Gastroesophageal sphincter (tissue), 2 donors: Measurements from ENCODE around the gene PRRC2A.

ENCODE experiments used
- EP300 ChIP-seq: sonication (generic); formaldehyde crosslinking; IDR thresholded peaks from one replicate; pipeline ENCODE4 v1.6.1; 2017; ENCODE audit warnings: antibody characterized with exemption, mild to moderate bottlenecking
- POLR2A ChIP-seq, 2 donors: fragments of 450-650 bp; IDR thresholded peaks; one replicate each; pipeline ENCODE4 v1.6.1; 2017; ENCODE audit warnings: antibody characterized with exemption in 2 of 2, mild to moderate bottlenecking in 2 of 2, moderate library complexity in 1 of 2
- POLR2AphosphoS5 ChIP-seq: sonication (generic); formaldehyde crosslinking; IDR thresholded peaks from one replicate; pipeline ENCODE4 v1.6.1; 2017; ENCODE audit warnings: antibody characterized with exemption

GRCh38 chr6:31683591-31683990, 63.1 kb downstream of the PRRC2A start:
- no peak for TF ChIP-seq POLR2A (IDR thresholded peaks at IDR 0.05)
- TF ChIP-seq EP300 = no peak
- TF ChIP-seq POLR2AphosphoS5 = no peak
